Activated CD4-positive, alpha-beta T cell treated with anti-CD3 and anti-CD28 coated beads for 36 hours (primary cell): ENCODE data around the gene MOB1B. TPM values are rescaled to one million over a fixed set of nuclear protein-coding genes. Genes with fewer than 3 reads are reported as not detected.

ENCODE experiments used
- ATAC-seq: fragments of 200-7000 bp; cut with Tn5 transposase; one replicate; pipeline ENCODE4 v1.10.0; 2021; ENCODE audit warnings: mild to moderate bottlenecking, moderate library complexity
- CTCF ChIA-PET: fragments of 350-600 bp; sonication (Branson Sonifier 250); formaldehyde crosslinking; loops from one replicate; lab custom pipeline; 2021; ENCODE audit warnings: antibody characterized with exemption; lab: Charles Lee
- POLR2A ChIA-PET: fragments of 350-600 bp; sonication (Branson Sonifier 250); formaldehyde crosslinking; loops from one replicate; lab custom pipeline; 2021; ENCODE audit warnings: antibody characterized with exemption, inconsistent platforms; lab: Charles Lee
- DNase-seq: peaks from one replicate; pipeline ENCODE4 v3.0.0-alpha.2; 2020
- H3K27ac Mint-ChIP-seq: one replicate; pipeline ENCODE4 v1.8.0; 2021; ENCODE audit warnings: mixed read lengths
- H3K27me3 Mint-ChIP-seq: one replicate; pipeline ENCODE4 v1.8.0; 2021; ENCODE audit warnings: mixed read lengths
- H3K36me3 Mint-ChIP-seq: one replicate; pipeline ENCODE4 v1.8.0; 2021; ENCODE audit warnings: low read depth, mixed read lengths
- H3K4me1 Mint-ChIP-seq: one replicate; pipeline ENCODE4 v1.8.0; 2021; ENCODE audit warnings: mixed read lengths
- H3K4me3 Mint-ChIP-seq: one replicate; pipeline ENCODE4 v1.8.0; 2021; ENCODE audit warnings: mild to moderate bottlenecking, moderate library complexity, mixed read lengths
- H3K9me3 Mint-ChIP-seq: one replicate; pipeline ENCODE4 v1.8.0; 2021; ENCODE audit warnings: low read depth, mixed read lengths
- intact Hi-C, 2 experiments: fragments of 100-400 bp; cut with DNase I in 1 of 2; cut with micrococcal nuclease in 1 of 2; formaldehyde crosslinking; loops; one replicate each; pipeline versions ENCODE4 v1.14.2 to v1.15.1; 2022 to 2024; cut with DNase I, micrococcal nuclease
- total RNA-seq, 2 experiments: library from RNA; stranded (reverse); gene quantifications; one replicate each; pipeline ENCODE4 v1.2.3, GENCODE V29; 2021

Gene MOB1B
- total RNA-seq, 2 experiments from 2014 or later, result 18.5 to 21.9 TPM

DNA sequence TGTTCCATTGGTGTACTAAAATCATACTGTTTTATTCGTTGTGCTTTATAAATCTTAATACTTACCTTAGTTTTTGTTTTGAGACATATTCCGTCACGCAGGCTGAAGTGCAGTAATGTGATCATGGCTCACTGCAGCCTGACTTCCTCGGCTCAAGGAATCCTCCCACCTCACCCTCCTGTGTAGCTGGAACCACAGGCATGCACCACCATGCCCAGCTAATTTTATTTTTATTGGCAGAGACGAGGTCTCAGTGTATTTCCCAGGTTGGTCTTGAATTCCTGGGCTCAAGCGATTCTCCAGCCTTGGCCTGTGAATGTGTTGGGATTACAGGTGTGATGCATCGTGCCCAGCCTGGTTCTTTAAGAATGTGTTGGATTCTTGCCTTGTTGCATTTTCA lies 66.9 kb downstream of the MOB1B start:
- CTCF ChIA-PET, result interaction anchor here (0.9 kb wide), 1 partner anchor 54 kb away, joined by 3 read pairs; no protein-coding TSS in a partner anchor
- intact Hi-C loops, result no loop called here

DNA sequence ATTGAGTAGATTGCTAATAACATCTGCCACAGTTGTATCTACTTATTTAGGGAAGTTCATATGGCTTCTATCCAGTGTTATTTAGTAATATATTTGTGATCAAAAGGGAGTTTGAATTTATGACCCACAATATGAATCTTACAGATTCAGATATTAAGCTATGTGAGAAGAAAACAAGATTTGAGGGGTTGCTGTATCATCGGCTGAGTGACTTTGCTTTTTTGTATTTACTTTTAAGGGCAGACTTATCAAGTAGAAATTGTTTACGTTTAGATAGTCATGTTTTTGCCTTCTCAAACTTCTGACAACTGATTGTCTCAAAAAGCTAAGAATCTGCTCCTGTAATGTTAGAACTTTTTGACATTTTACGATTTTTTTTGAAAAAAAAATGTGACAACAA lies 74.1 kb downstream of the MOB1B start:
- H3K9me3 Mint-ChIP-seq, result no peaks in the 10 kb centered on the region
- POLR2A ChIA-PET, result no interaction called here
- H3K36me3 Mint-ChIP-seq, result peaks cover 13% of the 10 kb centered on the region
- H3K4me3 Mint-ChIP-seq, result no peak overlapping the region
- no peak overlapping the region for H3K27ac Mint-ChIP-seq
- H3K27me3 Mint-ChIP-seq, result no peaks in the 10 kb centered on the region
- peaks cover 3% of the 10 kb centered on the region for H3K4me1 Mint-ChIP-seq
- intact Hi-C loops, result no loop called here
- ATAC-seq, result no peak
- no peak for DNase-seq
- CTCF ChIA-PET, result interaction anchor here (1.7 kb wide), 1 partner anchor 34 kb away, joined by 3 read pairs; no protein-coding TSS in a partner anchor

More for the DNA sequence above, 66.9 kb downstream of the MOB1B start:
- no peaks in the 10 kb centered on the region for H3K9me3 Mint-ChIP-seq
- no peak overlapping the region for H3K4me3 Mint-ChIP-seq
- no peaks in the 10 kb centered on the region for H3K27me3 Mint-ChIP-seq
- H3K27ac Mint-ChIP-seq, result no peak overlapping the region
- DNase-seq (no peak), ATAC-seq (no peak)
- H3K4me1 Mint-ChIP-seq, result peaks cover 13% of the 10 kb centered on the region
- POLR2A ChIA-PET, result no interaction called here
- peaks cover 2% of the 10 kb centered on the region for H3K36me3 Mint-ChIP-seq

DNA sequence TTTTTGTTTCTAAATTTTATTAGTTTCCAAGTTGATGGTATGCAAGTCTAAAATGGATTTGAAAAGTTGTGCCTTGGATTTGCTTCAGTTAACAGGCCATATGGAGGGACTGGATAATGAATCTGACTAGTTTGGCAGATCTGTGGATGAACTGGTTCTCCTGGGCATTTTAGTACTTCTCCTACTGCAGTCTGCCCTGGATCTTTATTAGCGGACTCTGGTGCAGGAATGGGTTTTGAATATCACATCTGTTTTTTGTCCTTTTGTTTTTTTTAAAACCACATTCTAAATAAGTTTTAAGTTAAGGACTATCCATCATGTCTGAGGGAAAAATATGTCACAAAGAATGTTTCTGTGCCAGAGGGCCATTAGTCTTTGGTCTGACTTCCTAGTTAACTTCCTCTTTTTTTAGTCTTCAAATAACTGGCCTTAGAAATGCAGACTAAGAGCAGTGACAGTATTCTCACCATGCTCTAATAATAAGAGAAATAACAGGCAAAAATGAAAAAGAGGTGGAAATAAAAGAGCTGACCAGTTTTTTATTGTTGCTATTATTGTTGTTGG lies 77.4 kb downstream of the MOB1B start:
- ATAC-seq (no peak), DNase-seq (no peak)
- Mint-ChIP-seq H3K4me1 (peaks cover 4% of the 10 kb centered on the region), H3K9me3 (no peaks in the 10 kb centered on the region), H3K36me3 (peaks cover 7% of the 10 kb centered on the region), H3K27me3 (no peaks in the 10 kb centered on the region), H3K27ac (no peak overlapping the region), H3K4me3 (no peak overlapping the region)
- intact Hi-C loops, result no loop called here
- POLR2A ChIA-PET, result no interaction called here
- CTCF ChIA-PET, result no interaction called here

DNA sequence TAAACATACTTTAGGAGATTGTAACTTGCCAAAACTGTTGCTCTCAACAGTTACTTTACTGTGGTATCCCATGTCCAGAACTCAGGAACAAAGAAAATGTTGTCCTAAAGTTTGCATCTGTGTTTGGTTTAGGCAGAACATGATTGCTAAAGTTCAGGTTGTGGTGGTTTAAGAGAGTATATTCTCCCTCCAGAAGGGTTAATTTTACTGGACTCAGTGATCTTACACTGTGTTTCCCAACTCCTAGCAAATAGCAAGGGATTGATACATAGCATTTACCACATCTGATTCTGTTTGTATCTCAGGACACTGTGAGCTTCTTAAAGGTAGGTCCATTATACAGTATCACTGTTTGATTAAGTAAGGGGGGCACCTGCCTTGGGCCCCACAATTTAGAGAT lies 78.0 kb downstream of the MOB1B start:
- intact Hi-C loops, result no loop called here
- Mint-ChIP-seq H3K36me3 (peaks cover 6% of the 10 kb centered on the region), H3K9me3 (no peaks in the 10 kb centered on the region), H3K27ac (no peak overlapping the region), H3K4me3 (no peak overlapping the region), H3K27me3 (no peaks in the 10 kb centered on the region), H3K4me1 (peaks cover 4% of the 10 kb centered on the region)
- POLR2A ChIA-PET, result no interaction called here
- DNase-seq, result no peak
- ATAC-seq, result no peak
- CTCF ChIA-PET, result interaction anchor here (0.5 kb wide), 1 partner anchor 158 kb away, joined by 5 read pairs; no protein-coding TSS in a partner anchor

DNA sequence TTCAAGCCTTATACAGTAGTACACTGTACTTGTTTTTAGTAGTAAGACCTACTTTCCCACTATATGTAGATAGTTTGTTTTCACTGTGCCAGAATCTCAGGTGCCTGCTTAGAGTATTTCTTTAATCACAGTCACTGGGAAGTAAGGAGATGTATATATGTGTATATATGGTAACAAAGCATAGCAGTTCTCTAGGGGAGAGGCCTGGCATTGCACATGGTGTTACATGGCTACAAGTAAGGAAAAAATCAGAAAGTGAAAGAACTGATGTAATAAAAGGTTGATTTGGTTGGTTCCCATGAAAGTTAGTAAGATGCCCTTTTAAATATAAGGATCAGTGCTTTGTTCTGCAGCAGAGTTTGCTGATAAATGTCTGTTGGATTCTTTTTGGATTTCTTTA lies 81.9 kb downstream of the MOB1B start:
- intact Hi-C loops, result no loop called here
- no peaks in the 10 kb centered on the region for H3K9me3 Mint-ChIP-seq
- no peak overlapping the region for H3K4me3 Mint-ChIP-seq
- no peak overlapping the region for H3K27ac Mint-ChIP-seq
- ChIA-PET POLR2A (no interaction called here), CTCF (interaction anchor here (1.0 to 1.1 kb wide), 2 partner anchors 83 to 247 kb away, joined by 3 to 4 read pairs; no protein-coding TSS in a partner anchor)
- H3K27me3 Mint-ChIP-seq, result no peaks in the 10 kb centered on the region
- ATAC-seq, result no peak
- H3K4me1 Mint-ChIP-seq, result peaks cover 4% of the 10 kb centered on the region
- H3K36me3 Mint-ChIP-seq, result no peaks in the 10 kb centered on the region
- no peak for DNase-seq

DNA sequence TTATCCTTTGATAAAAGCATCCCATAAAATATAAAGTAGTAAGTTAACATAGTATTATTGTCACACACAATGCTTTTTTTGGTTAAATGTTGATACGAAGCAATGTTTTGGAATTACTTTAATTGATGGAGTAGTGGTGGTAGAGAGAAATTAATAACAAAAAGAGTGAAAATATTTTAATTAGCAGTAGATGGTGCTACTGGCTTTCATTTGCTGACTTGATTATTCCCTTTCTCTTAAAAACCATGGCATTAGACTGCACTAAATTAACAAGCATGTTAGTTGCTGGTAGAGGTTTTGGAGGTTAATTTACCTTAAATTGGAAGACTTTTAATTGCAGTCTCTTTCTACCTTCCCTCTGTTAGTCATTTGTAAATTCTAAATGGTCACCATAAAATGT lies 82.4 kb downstream of the MOB1B start:
- Mint-ChIP-seq H3K27ac (no peak overlapping the region), H3K4me1 (peaks cover 4% of the 10 kb centered on the region), H3K36me3 (no peaks in the 10 kb centered on the region), H3K4me3 (no peak overlapping the region), H3K27me3 (no peaks in the 10 kb centered on the region), H3K9me3 (no peaks in the 10 kb centered on the region)
- intact Hi-C loops, result no loop called here
- no peak for ATAC-seq
- CTCF ChIA-PET, result interaction anchor here (1.1 to 1.9 kb wide), 2 partner anchors 12 to 247 kb away, joined by 4 to 5 read pairs; no protein-coding TSS in a partner anchor
- no peak for DNase-seq
- POLR2A ChIA-PET, result no interaction called here

DNA sequence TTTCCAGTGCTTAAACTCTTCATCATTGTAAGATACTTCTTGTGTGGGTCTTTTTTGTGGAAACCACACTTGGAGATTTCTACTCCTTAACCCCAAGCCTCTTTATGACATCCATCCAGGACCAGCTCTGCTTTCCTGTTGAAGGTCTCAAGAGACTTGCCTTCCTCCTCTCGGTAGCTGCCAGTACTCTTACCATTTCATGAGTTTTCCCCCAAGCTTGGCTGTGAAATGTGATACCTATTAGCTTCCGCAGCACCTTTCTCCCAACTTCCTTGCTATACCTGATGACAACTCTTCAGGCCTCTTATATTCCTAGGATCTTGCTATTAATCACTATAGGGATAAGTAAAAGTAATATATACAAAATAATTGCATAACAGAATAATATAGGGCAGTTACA lies 89.4 kb downstream of the MOB1B start:
- Mint-ChIP-seq H3K9me3 (no peaks in the 10 kb centered on the region), H3K4me3 (no peak overlapping the region), H3K27me3 (no peaks in the 10 kb centered on the region), H3K4me1 (peaks cover 25% of the 10 kb centered on the region), H3K36me3 (peaks cover 18% of the 10 kb centered on the region), H3K27ac (no peak overlapping the region)
- ATAC-seq (no peak), DNase-seq (no peak)
- intact Hi-C loops, result loop anchor here in 1 of 2 experiments (5.0 kb wide), 1 partner anchor 154 kb away; the partner anchor contains the start of gene GRSF1
- POLR2A ChIA-PET, result no interaction called here
- CTCF ChIA-PET, result interaction anchor here (1.1 to 2.3 kb wide), 2 partner anchors 10 to 31 kb away, joined by 5 read pairs; no protein-coding TSS in a partner anchor

DNA sequence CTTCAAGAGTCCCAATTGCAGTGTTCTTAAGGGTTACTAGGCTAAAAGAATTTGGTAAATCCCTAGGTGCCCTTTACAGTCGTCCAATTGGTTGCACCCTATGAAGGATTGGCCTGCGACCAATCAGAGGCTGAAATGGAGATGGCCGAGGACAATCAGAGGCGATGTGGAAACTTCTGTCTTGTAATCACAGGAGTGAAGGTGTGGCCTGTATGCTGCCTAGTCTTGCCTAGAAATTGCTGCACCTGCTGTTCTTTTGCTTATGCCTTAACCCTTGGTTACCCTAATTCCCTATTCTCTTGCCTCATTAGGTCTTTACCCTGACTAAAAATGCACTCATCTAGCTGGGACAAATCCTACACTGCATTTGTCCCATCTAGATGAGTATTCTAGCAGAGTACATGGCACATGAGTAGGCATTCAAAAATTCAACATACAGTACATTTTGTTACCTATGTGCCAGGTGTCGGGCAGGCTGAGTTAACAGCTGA lies 90.3 kb downstream of the MOB1B start:
- H3K36me3 Mint-ChIP-seq, result peaks cover 24% of the 10 kb centered on the region
- peak overlapping the region; percentile 96 for H3K4me3 Mint-ChIP-seq
- no peak for ATAC-seq
- peaks cover 34% of the 10 kb centered on the region for H3K4me1 Mint-ChIP-seq
- no peaks in the 10 kb centered on the region for H3K27me3 Mint-ChIP-seq
- CTCF ChIA-PET, result interaction anchor here (6.2 kb wide), 1 partner anchor 17 kb away, joined by 67 read pairs; no protein-coding TSS in a partner anchor
- H3K27ac Mint-ChIP-seq, result peak overlapping the region; percentile 89
- POLR2A ChIA-PET, result interaction anchor here (2.7 kb wide), 1 partner anchor 13 kb away, joined by 13 read pairs; no protein-coding TSS in a partner anchor
- no peaks in the 10 kb centered on the region for H3K9me3 Mint-ChIP-seq
- peak; percentile 35 for DNase-seq
- intact Hi-C loops, result loop anchor here in 1 of 2 experiments (5.0 kb wide), 1 partner anchor 155 kb away; the partner anchor contains the start of gene GRSF1

DNA sequence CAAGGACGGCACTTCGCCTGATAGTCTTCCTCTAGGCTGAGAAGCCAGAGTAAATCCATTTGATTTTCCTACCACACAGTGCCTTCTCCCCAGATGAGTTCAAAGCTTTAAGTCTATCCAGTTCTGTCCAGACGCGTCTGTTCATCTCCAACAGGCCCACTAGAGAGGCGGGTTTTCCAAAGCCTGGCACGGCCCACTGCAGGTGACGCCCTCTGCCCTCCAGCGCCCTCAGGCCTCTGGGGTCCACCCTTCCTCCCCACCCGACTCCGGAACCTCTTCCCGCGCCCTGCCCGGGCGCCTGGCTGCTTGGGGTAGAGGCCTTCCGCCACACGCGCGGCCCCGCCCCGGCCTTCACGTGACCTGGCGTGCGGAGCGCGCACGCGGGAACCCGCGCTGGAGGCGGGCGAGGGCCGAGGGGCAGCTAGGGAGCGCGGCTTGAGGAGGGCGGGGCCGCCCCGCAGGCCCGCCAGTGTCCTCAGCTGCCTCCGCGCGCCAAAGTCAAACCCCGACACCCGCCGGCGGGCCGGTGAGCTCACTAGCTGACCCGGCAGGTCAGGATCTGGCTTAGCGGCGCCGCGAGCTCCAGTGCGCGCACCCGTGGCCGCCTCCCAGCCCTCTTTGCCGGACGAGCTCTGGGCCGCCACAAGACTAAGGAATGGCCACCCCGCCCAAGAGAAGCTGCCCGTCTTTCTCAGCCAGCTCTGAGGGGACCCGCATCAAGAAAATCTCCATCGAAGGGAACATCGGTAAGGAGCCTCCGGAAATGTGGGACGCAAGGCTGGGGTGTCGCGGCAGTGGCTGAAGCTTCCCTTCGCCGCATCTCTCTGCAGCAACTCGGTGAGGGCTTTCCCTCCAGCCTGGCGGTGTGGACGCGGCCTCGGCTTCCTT lies 91.3 kb downstream of the MOB1B start, which contains the start of gene DCK:
Gene DCK, plus strand, starts transcription at position 469 of the 888 bp plus-strand sequence. Its CDS starts 187 bp downstream, at position 656.
- intact Hi-C loops, result loop anchor here (1.0 to 5.0 kb wide), 9 partner anchors 10 to 305 kb away; partner anchors contain the start of genes GRSF1 (in 2 of the 2), MOB1B (in 2 of the 2) and UTP3 (in 2 of the 2)
- H3K4me3 Mint-ChIP-seq, result peak within 1 kb of the TSS; percentile 96
- peaks cover 31% of the 10 kb centered on the region for H3K36me3 Mint-ChIP-seq
- H3K4me1 Mint-ChIP-seq, result peaks cover 39% of the 10 kb centered on the region
- ChIA-PET POLR2A (interaction anchor here (0.9 to 2.7 kb wide), 2 partner anchors 12 to 259 kb away, joined by 3 to 13 read pairs; no protein-coding TSS in a partner anchor), CTCF (interaction anchor here (0.8 to 6.2 kb wide), 6 partner anchors 11 to 731 kb away, joined by 3 to 67 read pairs (median 3); no protein-coding TSS in a partner anchor)
- ATAC-seq (peak; percentile 86), DNase-seq (peak; percentile 91)
- no peaks in the 10 kb centered on the region for H3K27me3 Mint-ChIP-seq
- no peaks in the 10 kb centered on the region for H3K9me3 Mint-ChIP-seq
- H3K27ac Mint-ChIP-seq, result peak within 1 kb of the TSS; percentile 92

DNA sequence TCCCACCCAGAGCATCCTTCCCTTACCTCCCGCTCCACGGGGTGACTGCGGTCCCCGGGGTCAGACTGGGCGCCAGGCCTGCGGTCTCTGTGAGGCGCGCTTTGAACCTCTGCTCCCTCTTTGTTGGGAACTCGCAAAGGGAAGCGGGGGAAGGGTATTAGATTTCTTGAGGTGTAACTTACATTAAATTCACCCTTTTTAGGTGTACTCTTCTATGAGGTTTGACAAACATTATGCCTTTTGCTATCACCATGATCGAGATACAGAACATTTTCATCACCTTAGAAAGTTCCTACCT lies 91.8 kb downstream of the MOB1B start:
- no peaks in the 10 kb centered on the region for H3K27me3 Mint-ChIP-seq
- no peak for ATAC-seq
- no peak for DNase-seq
- peaks cover 43% of the 10 kb centered on the region for H3K4me1 Mint-ChIP-seq
- CTCF ChIA-PET, result interaction anchor here (0.8 to 6.2 kb wide), 6 partner anchors 10 to 731 kb away, joined by 3 to 67 read pairs (median 3); no protein-coding TSS in a partner anchor
- no peaks in the 10 kb centered on the region for H3K9me3 Mint-ChIP-seq
- POLR2A ChIA-PET, result interaction anchor here (0.9 to 2.7 kb wide), 2 partner anchors 12 to 259 kb away, joined by 3 to 13 read pairs; no protein-coding TSS in a partner anchor
- intact Hi-C loops, result loop anchor here in 1 of 2 experiments (1.0 to 5.0 kb wide), 4 partner anchors 12 to 157 kb away; partner anchors contain the start of genes GRSF1 and MOB1B
- peak overlapping the region; percentile 96 for H3K4me3 Mint-ChIP-seq
- peaks cover 35% of the 10 kb centered on the region for H3K36me3 Mint-ChIP-seq
- H3K27ac Mint-ChIP-seq, result peak overlapping the region; percentile 92
